Fibroblast of lung (primary cell): ENCODE data around the gene TMEM163. TPM values are rescaled to one million over a fixed set of nuclear protein-coding genes. Genes with fewer than 3 reads are reported as not detected.

Experiments used
- DNase-seq, 2 donors: peaks; one replicate each; pipeline versions ENCODE4 v3.0.0 to v3.0.0-alpha.2; 2010; ENCODE audit warnings: low read depth in 2 of 2
- H2AFZ ChIP-seq: 2 replicates; pipeline ENCODE4 v1.5.1; 2012; ENCODE audit warnings: low read length, control low read depth, inconsistent platforms
- H3K27ac ChIP-seq: 2 replicates; pipeline ENCODE4 v1.5.1; 2011; ENCODE audit warnings: low read length, control low read depth; ENCODE audit not compliant: insufficient read depth
- H3K27me3 ChIP-seq: 2 replicates; pipeline ENCODE4 v1.5.1; 2011; ENCODE audit warnings: mild to moderate bottlenecking, low read length; ENCODE audit not compliant: control insufficient read depth, insufficient read depth
- H3K36me3 ChIP-seq: 2 replicates; pipeline ENCODE4 v1.5.1; 2011; ENCODE audit warnings: low read length; ENCODE audit not compliant: control insufficient read depth, insufficient read depth
- H3K4me1 ChIP-seq: 2 replicates; pipeline ENCODE4 v1.5.1; 2011; ENCODE audit warnings: low read length; ENCODE audit not compliant: control insufficient read depth, insufficient read depth; ENCODE audit errors: extremely low read depth
- H3K4me2 ChIP-seq: 2 replicates; pipeline ENCODE4 v1.5.1; 2011; ENCODE audit warnings: low read length, control low read depth; ENCODE audit not compliant: insufficient read depth; ENCODE audit errors: extremely low read depth
- H3K4me3 ChIP-seq, 4 experiments: fragments of 200-600 bp in 1 of 4; sonication (generic) in 1 of 4; replicated peaks in 1 of 4; 2 replicates each; pipeline ENCODE4 v1.5.1; 2011 to 2016; ENCODE audit warnings: low read length in 4 of 4, low read depth in 3 of 4, mild to moderate bottlenecking in 3 of 4, control low read depth in 2 of 4, inconsistent platforms in 1 of 4, mixed read lengths in 1 of 4; ENCODE audit not compliant: insufficient read depth in 1 of 4; ENCODE audit errors: control extremely low read depth in 1 of 4
- H3K79me2 ChIP-seq: 2 replicates; pipeline ENCODE4 v1.5.1; 2012; ENCODE audit warnings: mild to moderate bottlenecking, low read length, inconsistent platforms; ENCODE audit not compliant: control insufficient read depth, insufficient read depth
- H3K9ac ChIP-seq: 2 replicates; pipeline ENCODE4 v1.5.1; 2011; ENCODE audit warnings: mild to moderate bottlenecking, low read length, control low read depth; ENCODE audit not compliant: insufficient read depth
- H3K9me3 ChIP-seq: 2 replicates; pipeline ENCODE4 v1.5.1; 2012; ENCODE audit warnings: low read depth, low read length; ENCODE audit not compliant: control insufficient read depth, insufficient read depth
- H4K20me1 ChIP-seq: 2 replicates; pipeline ENCODE4 v1.5.1; 2011; ENCODE audit warnings: low read length; ENCODE audit not compliant: control insufficient read depth, insufficient read depth; ENCODE audit errors: extremely low read depth
- CTCF ChIP-seq, 2 donors: IDR thresholded peaks in 1 of 2; conservative IDR thresholded peaks in 1 of 2; 1 replicate in 1 of 2; 2 replicates in 1 of 2; pipeline ENCODE4 v1.5.1; 2011 to 2012; ENCODE audit warnings: low read length in 2 of 2, control low read depth in 1 of 2, inconsistent platforms in 1 of 2, low read depth in 1 of 2, mild to moderate bottlenecking in 1 of 2
- EZH2 ChIP-seq: IDR thresholded peaks from 2 replicates; pipeline ENCODE4 v1.5.1; 2012; ENCODE audit warnings: low read length, control low read depth, mild to moderate bottlenecking; ENCODE audit errors: missing control alignments
- polyA plus RNA-seq, 2 donors: library from polyadenylated mRNA; depleted of rRNA in 1 of 2; stranded (reverse) in 1 of 2; unstranded in 1 of 2; fragments of >200 nt; gene quantifications; 2 replicates each; pipeline ENCODE4 v1.2.1, GENCODE V29; 2011 to 2012; ENCODE audit warnings: missing spikeins in 1 of 2
- total RNA-seq: library from RNA; depleted of rRNA; stranded (reverse); fragments of >200 nt; gene quantifications from 2 replicates; pipeline ENCODE4 v1.2.1, GENCODE V29; 2014

Gene TMEM163
- total and polyA plus RNA-seq, 2 donors (not counting 1 experiment from before 2014, with no cell fraction given) = under 0.01 to 0.03 TPM

GRCh38 chr2:134416637-134417036 is 302.2 kb downstream of the TMEM163 start:
- TF ChIP-seq CTCF (conservative IDR thresholded peaks at IDR 0.05 in 1 of 2, IDR thresholded peaks at IDR 0.05 in 1 of 2; ENCODE audit: low read depth in 1 of 2, low read length in 2 of 2) = no peak
- TF ChIP-seq EZH2 = no peak

GRCh38 chr2:134416018-134416417 is 302.8 kb downstream of the TMEM163 start:
- DNase-seq = no peak

More at GRCh38 chr2:134416637-134417036, 302.2 kb downstream of the TMEM163 start:
- Histone ChIP-seq H2AFZ (no peak overlapping the region), H3K27ac (no peak overlapping the region), H3K9ac (no peak overlapping the region), H3K4me1 (peaks cover 20% of the 10 kb centered on the region), H4K20me1 (no peaks in the 10 kb centered on the region), H3K79me2 (no peaks in the 10 kb centered on the region), H3K4me3 (no peak overlapping the region), H3K4me2 (no peak overlapping the region), H3K27me3 (no peaks in the 10 kb centered on the region), H3K9me3 (no peaks in the 10 kb centered on the region), H3K36me3 (no peaks in the 10 kb centered on the region)
- no peak for DNase-seq

GRCh38 chr2:134413912-134414311 is 304.9 kb downstream of the TMEM163 start:
- no peaks in the 10 kb centered on the region for H3K36me3 ChIP-seq
- DNase-seq = no peak
- no peak overlapping the region for H3K27ac ChIP-seq
- H4K20me1 ChIP-seq = no peaks in the 10 kb centered on the region
- no peak overlapping the region for H3K4me2 ChIP-seq
- H3K27me3 ChIP-seq = no peaks in the 10 kb centered on the region
- H3K9ac ChIP-seq = no peak overlapping the region
- TF ChIP-seq CTCF (conservative IDR thresholded peaks at IDR 0.05 in 1 of 2, IDR thresholded peaks at IDR 0.05 in 1 of 2; ENCODE audit: low read depth in 1 of 2, low read length in 2 of 2) (no peak), EZH2 (no peak)
- peaks cover 37% of the 10 kb centered on the region for H3K4me1 ChIP-seq
- no peak overlapping the region for H3K4me3 ChIP-seq
- H3K9me3 ChIP-seq = no peaks in the 10 kb centered on the region
- no peaks in the 10 kb centered on the region for H3K79me2 ChIP-seq
- H2AFZ ChIP-seq = no peak overlapping the region

More at GRCh38 chr2:134416018-134416417, 302.8 kb downstream of the TMEM163 start:
- Histone ChIP-seq H2AFZ (no peak overlapping the region), H4K20me1 (no peaks in the 10 kb centered on the region), H3K9me3 (no peaks in the 10 kb centered on the region), H3K4me2 (no peak overlapping the region), H3K27ac (no peak overlapping the region), H3K79me2 (no peaks in the 10 kb centered on the region), H3K4me1 (peaks cover 26% of the 10 kb centered on the region), H3K36me3 (no peaks in the 10 kb centered on the region), H3K9ac (no peak overlapping the region), H3K27me3 (no peaks in the 10 kb centered on the region), H3K4me3 (no peak overlapping the region)
- TF ChIP-seq EZH2 (no peak), CTCF (conservative IDR thresholded peaks at IDR 0.05 in 1 of 2, IDR thresholded peaks at IDR 0.05 in 1 of 2; ENCODE audit: low read depth in 1 of 2, low read length in 2 of 2) (no peak)
